HG03139 (cell line): ENCODE data around the gene SCRT2.

Experiments used
- ATAC-seq: cut with Tn5 transposase; IDR thresholded peaks from one replicate; pipeline ENCODE4 v1.9.1; 2021; ENCODE audit not compliant: unreplicated experiment

SCRT2 gene

GRCh38 chr20:634148-634925 is 41.3 kb downstream of the SCRT2 start:
- ATAC-seq: no peak

- no peak for ATAC-seq
Measured at GRCh38 chr20:631101-631500, 44.5 kb downstream of the SCRT2 start.

DNA sequence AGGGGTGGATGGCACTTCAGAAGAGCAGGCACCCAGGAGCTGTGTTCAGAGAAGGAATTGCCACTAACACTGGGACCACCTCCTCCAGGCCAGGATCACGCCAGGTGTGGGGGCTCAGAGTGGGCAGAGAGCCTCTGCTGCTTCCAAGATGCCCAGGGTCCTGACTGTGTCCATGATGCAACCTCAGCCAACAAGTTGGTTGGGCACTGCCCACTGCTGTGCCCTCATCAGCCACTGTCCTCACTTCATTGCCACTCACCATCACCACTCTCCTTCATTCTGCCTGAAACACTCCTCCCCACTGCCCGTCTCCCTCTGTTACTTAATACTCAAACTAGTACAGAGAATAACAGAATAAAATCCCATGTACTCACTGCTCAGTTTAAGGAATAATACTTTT is 49.0 kb downstream of the SCRT2 start:
- ATAC-seq: no peak

- ATAC-seq: no peak
Measured at GRCh38 chr20:625360-625932, 50.2 kb downstream of the SCRT2 start.

GRCh38 chr20:623704-624103 is 51.9 kb downstream of the SCRT2 start:
- ATAC-seq: no peak

GRCh38 chr20:623021-623420 is 52.6 kb downstream of the SCRT2 start:
- ATAC-seq: no peak

- ATAC-seq: no peak
Measured at GRCh38 chr20:622161-622560, 53.4 kb downstream of the SCRT2 start.

- no peak for ATAC-seq
Measured at GRCh38 chr20:621125-621756, 54.4 kb downstream of the SCRT2 start.

- no peak for ATAC-seq
Measured at GRCh38 chr20:620246-620645, 55.4 kb downstream of the SCRT2 start.

- no peak for ATAC-seq
Measured at GRCh38 chr20:618980-619379, 56.6 kb downstream of the SCRT2 start.

DNA sequence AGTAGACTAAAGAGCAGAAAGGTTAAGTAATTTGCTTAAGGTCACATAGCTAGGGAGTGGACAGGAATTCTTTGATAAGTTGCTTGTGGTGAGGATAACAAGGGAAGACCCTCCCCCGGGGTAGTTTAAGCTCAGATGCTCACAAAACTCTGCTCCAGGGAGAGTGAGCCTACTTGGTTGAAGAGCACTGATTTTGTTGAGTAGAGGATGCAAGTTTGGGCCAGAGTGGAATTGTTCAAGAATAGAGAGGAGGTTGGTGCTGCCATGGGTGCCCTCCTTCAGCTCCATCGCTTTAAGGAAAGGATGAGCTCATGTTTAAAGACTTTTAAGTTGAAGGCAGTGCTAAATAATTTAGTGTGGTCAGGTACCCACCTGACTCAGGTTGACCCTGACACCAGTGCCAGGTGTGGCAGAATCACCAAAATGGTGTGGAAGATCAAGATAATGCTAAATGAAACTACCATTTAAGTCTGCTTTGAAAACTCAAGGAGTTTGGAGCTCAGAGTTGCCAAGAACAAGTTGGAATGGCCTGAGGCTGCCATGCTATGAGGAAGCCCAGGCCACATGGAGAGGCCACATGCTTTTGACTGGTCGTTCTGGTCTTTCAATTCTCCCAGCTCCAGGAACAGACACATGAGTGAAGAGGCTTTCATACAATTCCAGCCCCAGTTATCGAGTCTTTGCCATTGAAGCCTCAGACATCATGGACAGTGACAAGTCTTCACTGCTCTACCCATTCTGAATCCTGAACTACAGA is 57.5 kb downstream of the SCRT2 start:
- no peak for ATAC-seq

DNA sequence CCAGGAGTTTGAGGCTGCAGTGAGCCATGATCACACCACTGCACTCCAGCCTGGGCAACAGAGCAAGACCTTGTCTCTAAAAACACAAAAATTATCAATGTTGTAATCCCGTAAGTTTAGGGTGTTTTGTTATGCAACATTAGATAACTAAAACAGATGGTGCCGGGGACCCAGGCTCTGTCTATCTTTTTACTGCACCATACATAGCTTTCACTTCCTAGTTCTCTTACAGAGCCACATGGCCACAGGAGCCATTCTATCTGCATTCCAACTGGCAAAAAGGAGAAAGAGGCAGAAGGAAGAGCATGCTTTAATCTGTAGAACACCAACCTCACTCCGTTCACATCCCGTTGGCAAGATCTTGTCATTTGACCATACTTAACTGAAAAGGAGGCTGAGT is 60.1 kb downstream of the SCRT2 start:
- no peak for ATAC-seq

DNA sequence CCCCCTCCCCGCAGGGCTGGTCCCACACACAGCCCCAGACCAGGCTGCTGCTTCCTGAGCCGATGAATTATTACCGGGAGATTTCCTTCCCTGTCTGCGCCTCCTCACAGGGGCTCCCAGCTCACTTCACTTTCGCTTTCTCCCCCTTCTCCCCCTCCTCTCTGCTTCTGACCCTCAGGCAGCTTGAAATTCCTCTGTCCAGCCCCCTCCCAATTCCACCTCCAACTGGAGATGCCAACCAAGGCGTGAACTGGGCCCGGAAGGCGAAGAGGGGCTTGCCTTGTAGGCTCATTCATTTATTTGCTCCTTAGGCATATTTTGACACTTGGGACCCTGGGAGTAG is 63.8 kb downstream of the SCRT2 start:
- ATAC-seq: no peak
